Measurements from ENCODE around the gene AIF1L. TPM values are rescaled to one million over a fixed set of nuclear protein-coding genes. Genes with fewer than 3 reads are reported as not detected.

AIF1L gene
- total RNA-seq, 4 donors from 2014 or later = 42.9 to 55.9 (median 50.0) TPM

DNA sequence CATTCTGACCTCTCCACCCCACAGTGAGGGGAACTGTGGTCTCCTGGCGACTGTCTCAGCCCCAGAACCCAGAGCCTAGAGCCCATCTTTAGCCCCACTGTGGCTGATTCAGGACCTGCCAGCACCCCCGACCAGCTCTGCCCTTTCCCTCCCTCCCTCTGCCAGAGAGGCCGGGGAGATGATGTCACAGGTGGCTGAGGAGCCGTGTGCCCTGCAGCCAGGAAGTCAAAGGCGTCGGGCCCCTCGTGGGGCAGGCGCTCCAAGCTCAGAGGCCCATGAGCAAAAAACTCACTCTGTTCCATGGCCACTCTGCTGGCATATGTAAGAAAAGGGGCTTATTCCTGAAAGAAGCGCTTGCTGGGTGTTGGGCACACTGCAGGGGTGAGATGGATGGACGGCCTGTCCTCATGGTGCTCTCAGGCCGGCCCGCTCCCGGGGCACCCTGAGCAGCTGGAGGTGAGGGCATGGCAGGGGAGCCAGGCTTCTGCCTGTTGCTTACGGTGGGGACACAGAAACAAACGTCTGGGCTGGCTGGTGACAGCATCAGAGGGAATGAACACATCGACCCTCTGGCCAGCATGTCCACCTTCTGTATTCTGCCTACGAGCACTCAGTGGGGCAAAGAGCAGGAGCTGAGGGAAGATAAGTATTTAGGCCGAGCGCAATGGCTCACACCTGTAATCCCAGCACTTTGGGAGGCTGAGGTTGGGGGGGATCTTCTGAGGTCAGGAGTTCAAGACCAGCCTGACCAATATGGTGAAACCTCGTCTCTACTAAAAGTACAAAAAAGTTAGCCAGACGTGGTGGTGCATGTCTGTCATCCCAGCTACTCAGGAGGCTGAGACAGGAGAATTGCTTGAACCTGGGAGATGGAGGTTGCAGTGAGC, 46.3 kb upstream of the AIF1L start:
- DNase-seq (ENCODE audit: low spot score in 2 of 2) = no peak
- TF ChIP-seq POLR2A (IDR thresholded peaks at IDR 0.05) (no peak), EP300 (IDR thresholded peaks at IDR 0.05) (no peak)
- TF ChIP-seq, protein P1, sequence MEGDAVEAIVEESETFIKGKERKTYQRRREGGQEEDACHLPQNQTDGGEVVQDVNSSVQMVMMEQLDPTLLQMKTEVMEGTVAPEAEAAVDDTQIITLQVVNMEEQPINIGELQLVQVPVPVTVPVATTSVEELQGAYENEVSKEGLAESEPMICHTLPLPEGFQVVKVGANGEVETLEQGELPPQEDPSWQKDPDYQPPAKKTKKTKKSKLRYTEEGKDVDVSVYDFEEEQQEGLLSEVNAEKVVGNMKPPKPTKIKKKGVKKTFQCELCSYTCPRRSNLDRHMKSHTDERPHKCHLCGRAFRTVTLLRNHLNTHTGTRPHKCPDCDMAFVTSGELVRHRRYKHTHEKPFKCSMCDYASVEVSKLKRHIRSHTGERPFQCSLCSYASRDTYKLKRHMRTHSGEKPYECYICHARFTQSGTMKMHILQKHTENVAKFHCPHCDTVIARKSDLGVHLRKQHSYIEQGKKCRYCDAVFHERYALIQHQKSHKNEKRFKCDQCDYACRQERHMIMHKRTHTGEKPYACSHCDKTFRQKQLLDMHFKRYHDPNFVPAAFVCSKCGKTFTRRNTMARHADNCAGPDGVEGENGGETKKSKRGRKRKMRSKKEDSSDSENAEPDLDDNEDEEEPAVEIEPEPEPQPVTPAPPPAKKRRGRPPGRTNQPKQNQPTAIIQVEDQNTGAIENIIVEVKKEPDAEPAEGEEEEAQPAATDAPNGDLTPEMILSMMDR (IDR thresholded peaks at IDR 0.05) = no peak
- no peaks in the 10 kb centered on the region for H3K36me3 ChIP-seq
- whole genome bisulfite sequencing, 2 donors = 63 to 74% methylated on average over 13 to 21 of the region's 21 CpGs
- peaks cover 0 to 5% (median 0%) of the 10 kb centered on the region in 4 donors for H3K4me1 ChIP-seq
- H3K27ac ChIP-seq = no peak overlapping the region
- no peaks in the 10 kb centered on the region for H3K9me3 ChIP-seq
- H3K27me3 ChIP-seq = no peaks in the 10 kb centered on the region
- H3K4me3 ChIP-seq = no peak overlapping the region

DNA sequence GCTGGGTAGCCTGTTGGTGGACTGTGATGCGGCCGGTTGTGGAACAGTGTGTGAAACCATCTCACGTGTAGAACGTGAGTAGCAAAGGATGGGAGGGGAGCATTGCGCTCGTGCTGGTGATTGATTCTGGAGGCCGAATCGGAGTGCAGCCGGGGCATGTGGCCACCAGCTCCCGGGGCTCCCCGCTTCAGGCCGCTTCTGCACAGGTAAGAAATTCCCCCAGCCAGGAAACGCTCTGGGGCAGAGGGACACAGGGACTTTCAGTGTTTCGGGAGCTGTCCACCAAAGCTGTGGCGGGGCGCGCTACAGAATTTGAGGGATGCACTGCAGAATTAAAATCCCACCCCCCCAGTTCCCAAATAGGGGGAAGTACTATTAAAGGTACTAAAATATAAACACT, 45.5 kb upstream of the AIF1L start:
- no peak overlapping the region for H3K4me3 ChIP-seq
- no peaks in the 10 kb centered on the region for H3K27me3 ChIP-seq
- no peak for DNase-seq (ENCODE audit: low spot score in 2 of 2)
- peaks cover 0 to 5% (median 0%) of the 10 kb centered on the region in 4 donors for H3K4me1 ChIP-seq
- 86 to 88% methylated on average over 17 of the region's 17 CpGs for WGBS, 2 donors
- H3K9me3 ChIP-seq = no peaks in the 10 kb centered on the region
- no peaks in the 10 kb centered on the region for H3K36me3 ChIP-seq
- TF ChIP-seq EP300 (IDR thresholded peaks at IDR 0.05) (no peak), POLR2A (IDR thresholded peaks at IDR 0.05) (no peak)
- TF ChIP-seq, protein P1 (IDR thresholded peaks at IDR 0.05) = no peak
- H3K27ac ChIP-seq = no peak overlapping the region

DNA sequence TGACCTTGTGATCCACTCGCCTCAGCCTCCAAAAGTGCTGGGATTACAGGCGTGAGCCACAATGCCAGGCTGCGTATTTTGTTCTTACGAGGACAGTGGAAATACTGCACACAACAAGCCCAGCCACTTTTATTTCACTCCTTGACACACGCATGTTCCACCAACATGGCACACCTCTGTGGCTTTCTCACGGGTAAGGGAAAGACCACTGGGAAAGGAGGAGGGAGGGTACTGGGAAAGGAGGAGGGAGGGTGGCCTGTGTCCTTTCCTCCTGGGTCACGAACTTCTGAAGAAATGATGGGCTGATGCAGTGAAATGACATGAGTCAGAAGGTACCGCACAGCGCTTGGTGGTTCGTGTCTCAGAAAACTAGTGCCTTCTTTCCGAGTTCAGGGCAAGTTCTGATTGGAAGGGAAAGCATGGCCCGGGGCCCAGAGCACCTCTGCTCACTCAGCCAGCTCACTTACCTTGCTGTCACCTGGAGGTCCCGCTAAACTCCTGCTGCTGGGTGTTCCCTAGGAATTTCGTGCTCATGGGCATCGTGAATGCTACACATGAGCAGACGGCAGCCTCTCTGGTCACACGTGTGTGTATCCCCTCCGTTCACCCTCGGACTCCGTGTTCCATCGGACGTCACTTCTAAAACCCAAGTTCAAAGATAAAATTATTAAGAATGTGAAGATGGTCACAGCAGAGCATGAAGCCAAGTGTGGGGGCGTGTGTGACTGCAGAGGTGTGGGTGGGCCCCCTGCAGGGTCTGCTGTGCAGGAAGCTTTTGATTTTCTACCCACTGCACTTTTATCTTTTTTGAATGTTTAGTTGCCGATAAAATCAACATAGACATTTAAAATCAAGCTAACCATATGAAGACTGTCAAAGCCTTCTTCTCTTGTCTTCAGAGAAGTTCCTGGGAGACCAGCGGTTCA, 44.5 kb upstream of the AIF1L start:
- no peak for DNase-seq (ENCODE audit: low spot score in 2 of 2)
- no peak for TF ChIP-seq EP300 (IDR thresholded peaks at IDR 0.05)
- TF ChIP-seq POLR2A (IDR thresholded peaks at IDR 0.05) = no peak
- TF ChIP-seq, protein P1 (IDR thresholded peaks at IDR 0.05) = no peak
- Histone ChIP-seq H3K9me3 (no peaks in the 10 kb centered on the region), H3K4me3 (no peak overlapping the region), H3K36me3 (no peaks in the 10 kb centered on the region), H3K27ac (peak overlapping the region in 1 of 4 donors; percentile 62), H3K4me1 (peaks cover 0 to under 1% (median 0%) of the 10 kb centered on the region in 4 donors), H3K27me3 (no peaks in the 10 kb centered on the region)
- 78 to 81% methylated on average over 25 of the region's 25 CpGs for WGBS, 2 donors

DNA sequence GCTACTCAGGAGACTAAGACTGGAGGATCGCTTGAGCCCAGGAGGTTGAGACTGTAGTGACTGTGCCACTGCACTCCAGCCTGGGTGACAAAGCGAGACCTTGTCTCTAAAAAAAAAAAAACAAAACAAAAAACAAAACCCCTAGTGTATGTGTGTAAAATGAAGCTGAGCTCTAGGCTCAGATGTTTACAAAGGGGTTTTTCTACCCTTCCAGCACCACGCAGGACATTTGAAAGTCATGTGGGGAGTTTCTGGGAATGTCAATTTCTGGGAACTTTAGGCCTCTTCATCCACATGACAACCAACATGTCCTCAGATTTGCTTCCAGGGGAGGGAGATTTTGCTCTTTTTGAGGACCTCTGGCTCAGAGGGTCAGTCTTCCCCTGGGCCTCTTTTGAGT, 42.4 kb upstream of the AIF1L start:
- Histone ChIP-seq H3K4me1 (no peaks in the 10 kb centered on the region), H3K27ac (peak overlapping the region; percentile 8 to 70 (median 48)), H3K27me3 (no peaks in the 10 kb centered on the region), H3K9me3 (no peaks in the 10 kb centered on the region), H3K4me3 (no peak overlapping the region), H3K36me3 (no peaks in the 10 kb centered on the region)
- WGBS, 2 donors = 53 to 66% methylated on average over 3 of the region's 3 CpGs
- TF ChIP-seq, protein P1 (IDR thresholded peaks at IDR 0.05) = no peak
- peak in 1 of 2 donors; percentile 44 for TF ChIP-seq EP300 (IDR thresholded peaks at IDR 0.05)
- no peak for TF ChIP-seq POLR2A (IDR thresholded peaks at IDR 0.05)
- no peak for DNase-seq (ENCODE audit: low spot score in 2 of 2)
